GM19328 (cell line): ENCODE results near the gene BCAS3.
"Not testable (repeated sequence)": the region's sequence is repeated elsewhere in the genome, so short reads cannot be mapped to it uniquely, and the experiment has no call there.

ENCODE experiments used
- ATAC-seq: cut with Tn5 transposase; IDR thresholded peaks from one replicate; pipeline ENCODE4 v1.9.1; 2021; ENCODE audit warnings: mild to moderate bottlenecking, moderate library complexity; ENCODE audit not compliant: unreplicated experiment

The BCAS3 gene

DNA sequence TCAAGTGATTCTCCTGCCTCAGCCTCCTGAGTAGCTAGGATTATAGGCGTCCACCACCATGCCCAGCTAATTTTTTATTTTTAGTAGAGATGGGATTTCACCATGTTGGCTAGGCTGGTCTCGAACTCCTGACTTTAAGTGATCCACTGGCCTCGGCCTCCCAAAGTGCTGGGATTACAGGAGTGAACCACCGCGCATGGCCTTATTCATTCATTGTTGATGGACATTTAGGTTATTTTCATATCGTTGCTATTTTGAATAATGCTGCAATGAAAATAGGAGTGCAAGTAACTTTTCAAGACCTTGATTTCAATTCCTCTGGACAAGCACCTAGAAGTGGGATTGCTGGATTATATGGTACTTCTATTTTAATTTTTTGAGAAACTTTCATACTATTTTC lies 752.2 kb downstream of the BCAS3 start:
- not testable (repeated sequence) for ATAC-seq

DNA sequence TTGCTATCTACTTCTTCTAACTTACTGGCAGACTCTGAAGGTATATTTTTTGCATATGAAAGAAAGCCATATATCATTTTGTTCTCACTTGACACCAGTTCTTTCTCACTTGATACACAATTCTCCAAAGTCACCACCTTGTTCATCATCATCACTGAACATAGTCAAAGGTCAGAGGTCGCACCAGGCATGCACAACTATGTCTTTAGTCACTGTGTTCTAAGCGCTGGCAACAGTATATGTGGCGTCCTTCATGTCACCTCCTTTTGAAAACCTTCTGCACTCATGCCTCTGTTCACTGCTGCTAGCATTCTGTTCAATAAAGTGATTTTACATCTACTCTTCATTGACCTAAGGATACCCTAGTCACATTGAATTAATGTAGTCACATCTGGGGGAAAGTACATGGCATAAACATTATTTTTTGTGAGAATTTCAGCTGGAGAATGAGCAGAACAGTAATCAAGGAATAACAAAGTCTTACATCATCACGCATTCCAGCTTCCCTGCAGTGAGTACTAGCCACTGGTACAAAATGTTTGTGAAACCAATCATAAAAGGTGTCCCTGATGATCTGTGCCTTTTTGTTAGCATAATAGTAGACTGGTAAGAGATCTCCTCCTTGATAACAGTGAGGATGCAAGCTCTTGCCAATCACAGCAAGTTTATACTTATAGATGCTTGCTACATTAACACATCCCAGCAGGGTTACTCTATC lies 754.1 kb downstream of the BCAS3 start:
- ATAC-seq: no peak

DNA sequence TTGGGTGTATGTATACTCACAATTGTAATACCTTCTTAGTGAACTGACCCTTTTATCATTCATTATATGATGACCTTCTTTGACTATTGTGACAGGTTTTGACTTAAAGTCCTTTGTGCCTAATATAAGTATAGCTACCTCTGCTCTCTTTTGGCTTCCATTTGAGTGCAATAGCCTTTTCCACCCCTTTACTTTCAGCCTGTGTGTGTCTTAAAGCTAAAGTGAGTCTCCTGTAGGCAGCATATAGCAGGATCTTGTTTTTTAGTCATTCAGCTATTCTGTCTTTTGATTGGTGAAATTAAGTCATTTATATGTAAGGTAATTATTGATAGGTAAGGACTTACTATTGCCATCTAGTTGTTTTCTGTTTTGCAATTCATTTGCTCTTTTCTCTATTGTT lies 758.6 kb downstream of the BCAS3 start:
- no peak for ATAC-seq

DNA sequence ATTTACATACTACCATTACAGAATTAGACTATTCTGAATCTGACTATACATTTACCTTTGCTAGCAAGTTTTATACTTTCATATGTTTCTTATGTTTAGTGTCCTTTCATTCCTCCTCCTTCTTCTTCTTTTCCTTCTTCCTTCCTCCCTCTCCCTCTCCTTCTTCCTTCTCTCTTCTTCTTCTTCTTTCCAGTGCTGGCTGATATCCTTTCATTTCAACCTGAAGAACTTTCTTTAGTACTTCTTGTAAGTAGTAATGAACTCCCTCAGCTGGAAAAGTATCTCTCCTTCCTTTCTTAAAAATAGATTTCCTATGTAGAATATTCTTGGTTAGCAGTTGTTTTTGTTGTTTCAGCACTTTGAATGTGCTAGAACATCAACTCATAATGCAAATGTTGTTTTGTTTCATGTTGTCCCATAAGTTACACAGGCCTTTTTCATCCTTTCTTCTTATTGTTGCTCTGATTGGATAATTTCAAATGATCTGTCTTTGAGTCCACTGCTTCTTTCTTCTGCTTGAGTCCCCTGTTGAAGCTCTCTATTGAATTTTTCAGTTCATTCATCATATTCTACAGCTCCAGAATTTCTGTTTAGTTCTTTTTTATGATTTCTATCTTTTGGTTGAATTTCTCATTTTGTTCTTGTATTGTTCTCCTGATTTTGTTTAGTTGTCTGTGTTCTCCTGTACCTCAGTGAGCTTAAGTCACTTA lies 759.5 kb downstream of the BCAS3 start:
- ATAC-seq: no peak

DNA sequence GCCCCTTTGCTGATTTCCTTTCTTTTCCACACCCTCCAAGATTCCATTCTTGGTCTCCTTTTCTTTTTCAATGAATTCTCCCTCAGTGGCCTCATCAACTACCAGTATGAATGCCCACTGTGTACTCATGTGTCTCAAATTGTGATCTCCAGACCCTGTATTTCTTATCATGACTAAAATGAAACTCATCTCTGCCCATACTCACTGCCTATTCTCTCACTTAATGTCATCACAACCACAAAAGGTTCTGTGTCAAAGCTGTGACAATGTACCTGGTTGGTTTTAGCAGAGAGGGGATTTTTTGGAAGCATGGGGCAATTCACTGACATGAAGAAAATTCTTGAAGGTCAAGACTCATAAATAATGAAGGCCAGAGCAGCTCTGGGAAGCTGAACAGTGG lies 763.0 kb downstream of the BCAS3 start:
- no peak for ATAC-seq

DNA sequence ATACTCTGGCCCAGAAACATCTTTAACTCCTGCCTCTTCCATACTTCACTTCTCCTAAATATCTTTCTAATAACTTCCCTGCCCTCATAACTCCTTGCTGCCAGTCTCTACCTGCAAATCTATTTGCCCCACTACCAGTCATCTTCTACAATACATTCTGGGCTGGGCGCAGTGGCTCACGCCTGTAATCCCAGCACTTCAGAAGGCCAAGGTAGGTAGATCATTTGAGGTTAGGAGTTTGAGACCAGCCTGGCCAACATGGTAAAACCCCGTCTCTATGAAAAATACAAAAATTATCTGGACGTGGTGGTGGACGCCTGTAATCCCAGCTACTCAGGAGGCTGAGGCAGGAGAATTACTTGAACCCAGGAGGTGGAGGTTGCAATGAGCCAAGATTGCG lies 763.9 kb downstream of the BCAS3 start:
- not testable (repeated sequence) for ATAC-seq

DNA sequence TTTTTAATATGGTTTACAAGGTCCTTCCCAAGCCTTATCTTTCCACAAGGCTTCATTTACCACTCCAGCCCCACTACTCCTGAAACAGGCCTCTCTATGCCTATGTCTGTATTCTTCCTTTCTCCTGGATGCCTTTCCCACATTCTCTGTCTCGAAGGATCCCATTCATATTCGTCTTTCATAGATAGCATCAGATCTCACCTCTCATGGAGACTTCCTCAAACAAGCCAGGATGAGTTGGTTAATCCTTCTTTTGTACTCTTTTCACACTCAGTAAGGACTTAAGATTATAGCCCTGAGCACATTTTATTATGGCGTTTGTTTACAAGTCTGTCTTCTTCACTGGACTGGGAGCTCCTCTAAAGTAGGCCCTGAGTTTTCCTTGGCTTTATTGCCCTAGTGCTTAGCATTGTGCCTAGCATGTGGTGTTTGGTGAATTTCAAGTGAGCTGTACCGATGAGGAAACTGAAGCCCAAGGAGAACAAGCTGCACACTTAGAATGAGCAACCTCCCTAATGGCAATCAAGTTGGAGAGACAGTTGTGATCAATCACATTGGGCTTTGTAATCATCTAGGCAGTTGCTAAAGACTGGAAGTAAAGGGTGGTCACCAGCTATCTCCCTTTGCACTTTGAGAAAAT lies 764.6 kb downstream of the BCAS3 start:
- no peak for ATAC-seq
